Lower leg skin (tissue), 3 donors: ENCODE results near the gene POPDC2.

Source experiments
- CTCF ChIP-seq, 3 donors: fragments of 450-650 bp; IDR thresholded peaks; one replicate each; pipeline ENCODE4 v1.5.1; 2016; ENCODE audit warnings: antibody characterized with exemption in 3 of 3, mild to moderate bottlenecking in 3 of 3, moderate library complexity in 2 of 3
- POLR2A ChIP-seq, 2 donors: fragments of 450-650 bp; IDR thresholded peaks; one replicate each; pipeline ENCODE4 v1.6.1; 2016 to 2017; ENCODE audit warnings: antibody characterized with exemption in 2 of 2, mild to moderate bottlenecking in 1 of 2, moderate library complexity in 1 of 2

DNA sequence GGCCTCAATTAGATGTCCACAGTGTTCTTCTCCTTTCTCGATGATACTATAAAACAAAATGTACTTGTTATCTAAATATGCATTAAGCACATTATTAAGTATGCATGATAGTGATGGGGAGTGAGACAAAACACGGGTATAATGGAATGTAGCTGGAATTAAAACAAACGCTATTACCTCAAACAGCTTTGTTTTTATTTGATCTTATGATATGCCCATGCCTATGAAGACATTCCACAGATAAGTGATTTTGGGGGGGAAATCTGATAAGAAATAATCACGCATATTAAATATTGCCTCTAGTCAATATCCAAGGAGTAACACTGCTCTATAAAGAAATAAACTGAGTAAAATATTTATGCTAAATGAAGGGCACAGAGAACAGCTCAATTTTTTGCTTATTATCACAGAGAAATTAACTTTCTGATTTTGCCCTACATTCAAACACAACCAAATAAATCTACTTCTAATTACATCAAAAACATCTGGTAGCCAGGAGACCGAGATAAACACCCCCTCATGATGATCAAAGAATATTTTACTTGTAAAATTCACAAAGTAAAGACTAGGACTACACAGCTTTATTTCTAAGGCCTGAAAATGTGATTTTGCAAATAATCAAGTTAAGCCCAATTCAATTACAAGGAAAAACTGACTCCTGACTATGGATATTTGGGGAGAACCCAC, 14.9 kb upstream of the POPDC2 start:
- no peak for TF ChIP-seq POLR2A (IDR thresholded peaks at IDR 0.05)
- no peak for TF ChIP-seq CTCF (IDR thresholded peaks at IDR 0.05)
